Measurements from ENCODE around the gene SPARCL1. TPM values are rescaled to one million over a fixed set of nuclear protein-coding genes. Genes with fewer than 3 reads are reported as not detected.
"Not testable (repeated sequence)": the region's sequence is repeated elsewhere in the genome, so short reads cannot be mapped to it uniquely, and the experiment has no call there.

SPARCL1 gene
- total RNA-seq, 1 donor = not detected

DNA sequence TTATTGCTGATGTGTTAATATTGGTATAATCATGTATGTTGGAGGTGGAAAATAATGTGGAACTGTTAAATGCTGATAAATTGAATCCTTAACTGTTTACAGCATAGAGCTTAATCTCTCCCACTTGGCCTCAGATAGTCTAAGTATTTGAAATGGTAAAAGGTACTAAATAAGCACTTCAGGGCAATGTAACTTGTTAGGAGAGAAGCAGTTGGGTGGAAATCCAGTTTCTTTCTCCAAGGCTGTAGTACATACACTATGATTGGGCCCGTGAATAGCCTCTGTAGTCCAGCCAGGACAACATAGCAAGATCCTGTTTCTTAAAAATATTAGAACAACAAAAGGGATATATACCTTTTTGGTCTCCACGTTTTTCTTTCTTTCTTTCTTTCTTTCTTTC lies 67.1 kb downstream of the SPARCL1 start:
- DNase-seq (ENCODE audit: low read depth in 2 of 3, low spot score in 2 of 3) = no peak

DNA sequence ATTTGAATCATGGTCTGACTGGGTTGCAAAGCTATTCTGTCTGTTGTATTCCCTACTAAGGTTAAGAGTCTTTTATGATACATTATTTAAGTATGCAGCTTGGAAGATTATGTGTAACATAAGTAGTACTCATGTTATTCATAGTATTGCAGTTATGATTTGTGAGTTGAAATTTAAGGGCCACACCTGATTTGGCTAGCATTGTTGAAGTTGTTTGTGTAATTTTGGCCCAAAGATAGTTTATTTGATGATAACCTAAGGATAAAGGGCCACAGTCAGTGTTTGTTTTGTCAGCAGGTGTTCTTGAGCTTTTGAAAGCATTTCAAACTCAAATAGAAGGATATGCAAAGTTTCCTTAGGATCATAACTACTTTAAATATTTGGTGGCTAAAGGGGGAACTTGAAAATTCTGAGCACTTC lies 67.9 kb downstream of the SPARCL1 start:
- no peak for DNase-seq (ENCODE audit: low read depth in 2 of 3, low spot score in 2 of 3)

DNA sequence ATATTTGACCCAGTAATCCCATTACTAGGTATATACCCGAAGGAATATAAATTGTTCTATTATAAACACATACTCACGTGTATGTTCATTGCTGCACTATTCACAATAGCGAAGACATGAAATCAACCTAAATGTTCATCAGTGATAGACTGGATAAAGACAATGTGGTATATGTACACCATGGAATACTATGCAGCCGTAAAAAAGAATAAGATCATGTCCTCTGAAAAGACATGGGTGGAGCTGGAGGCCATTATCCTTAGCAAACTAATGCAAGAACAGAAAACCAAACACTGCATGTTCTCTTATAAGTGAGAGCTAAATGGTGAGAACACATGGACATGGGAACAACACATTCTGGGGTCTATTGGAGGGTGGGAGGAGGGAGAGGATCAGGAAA lies 70.3 kb downstream of the SPARCL1 start:
- DNase-seq (ENCODE audit: low read depth in 2 of 3, low spot score in 2 of 3) = no peak

DNA sequence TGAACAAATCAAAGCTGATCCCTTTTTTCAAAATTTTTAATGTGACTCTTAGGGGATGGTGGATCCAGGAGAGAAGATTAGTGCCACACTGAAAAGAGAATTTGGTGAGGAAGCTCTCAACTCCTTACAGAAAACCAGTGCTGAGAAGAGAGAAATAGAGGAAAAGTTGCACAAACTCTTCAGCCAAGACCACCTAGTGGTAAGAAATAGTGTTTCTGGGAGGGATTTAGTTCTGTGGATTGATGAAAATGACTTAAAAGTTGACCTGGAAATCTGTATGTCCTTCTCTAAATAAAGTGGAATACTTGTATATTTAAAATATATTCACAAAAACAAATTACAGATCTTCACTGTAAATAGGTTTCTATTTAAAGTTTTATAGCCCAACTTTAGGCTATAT lies 77.6 kb downstream of the SPARCL1 start:
- DNase-seq (ENCODE audit: low read depth in 2 of 3, low spot score in 2 of 3) = peak in 2 of 3 donors; percentile 4 to 6

DNA sequence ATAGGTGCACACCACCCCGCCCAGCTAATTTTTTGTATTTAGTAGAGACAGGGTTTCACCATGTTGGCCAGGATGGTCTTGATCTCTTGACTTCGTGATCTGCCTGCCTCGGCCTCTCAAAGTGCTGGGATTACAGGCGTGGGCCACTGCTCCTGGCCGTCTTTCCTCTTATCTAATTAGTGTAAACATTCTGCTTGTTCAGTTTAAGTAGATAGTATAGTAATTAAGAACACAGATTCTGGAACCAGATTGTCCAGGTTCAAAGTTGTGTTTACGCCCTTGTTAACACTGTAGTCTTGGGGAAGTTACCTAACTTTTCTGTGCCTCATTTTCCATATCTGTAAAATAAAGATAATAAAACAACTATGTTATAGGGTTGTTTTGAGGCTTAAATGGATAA lies 82.8 kb downstream of the SPARCL1 start:
- DNase-seq (ENCODE audit: low read depth in 2 of 3, low spot score in 2 of 3) = not testable (repeated sequence)

DNA sequence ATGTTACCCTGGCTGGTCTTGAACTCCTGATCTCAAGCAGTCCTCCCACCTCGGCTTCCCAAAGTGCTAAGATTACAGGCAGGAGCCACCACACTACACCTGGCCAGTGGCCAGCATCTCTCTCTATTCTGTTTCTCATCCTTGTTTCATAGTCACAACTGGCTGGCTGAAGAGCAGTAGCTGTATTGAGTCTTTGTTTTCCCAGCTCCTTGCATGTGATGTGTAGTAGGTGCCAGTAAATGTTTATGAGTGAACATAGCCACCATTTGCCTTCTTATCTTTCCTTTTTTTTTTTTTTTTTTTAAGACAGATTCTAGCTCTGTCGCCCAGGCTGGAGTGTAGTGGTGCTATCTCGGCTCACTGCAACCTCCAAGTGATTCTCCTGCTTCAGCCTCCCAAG lies 83.2 kb downstream of the SPARCL1 start:
- no peak for DNase-seq (ENCODE audit: low read depth in 2 of 3, low spot score in 2 of 3)

DNA sequence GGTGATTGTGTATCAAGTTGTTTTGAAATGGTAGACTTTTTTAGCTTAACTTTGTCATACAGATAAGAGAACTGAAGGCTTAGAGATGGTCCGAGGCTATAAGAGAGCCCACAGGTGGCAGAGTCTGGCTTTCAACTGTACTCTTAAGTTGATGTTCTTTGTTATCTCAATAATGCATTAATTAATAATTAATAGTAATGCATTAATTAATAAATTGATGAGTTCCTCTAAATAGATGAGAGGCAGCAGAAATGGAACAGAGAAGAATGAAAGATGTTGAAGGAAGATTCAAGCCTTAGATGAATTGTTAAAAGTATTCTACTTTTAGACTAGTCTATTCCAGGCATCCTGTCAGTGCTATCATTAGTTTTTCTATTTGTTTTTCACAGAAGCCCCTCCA lies 84.4 kb downstream of the SPARCL1 start:
- DNase-seq (ENCODE audit: low read depth in 2 of 3, low spot score in 2 of 3) = no peak

DNA sequence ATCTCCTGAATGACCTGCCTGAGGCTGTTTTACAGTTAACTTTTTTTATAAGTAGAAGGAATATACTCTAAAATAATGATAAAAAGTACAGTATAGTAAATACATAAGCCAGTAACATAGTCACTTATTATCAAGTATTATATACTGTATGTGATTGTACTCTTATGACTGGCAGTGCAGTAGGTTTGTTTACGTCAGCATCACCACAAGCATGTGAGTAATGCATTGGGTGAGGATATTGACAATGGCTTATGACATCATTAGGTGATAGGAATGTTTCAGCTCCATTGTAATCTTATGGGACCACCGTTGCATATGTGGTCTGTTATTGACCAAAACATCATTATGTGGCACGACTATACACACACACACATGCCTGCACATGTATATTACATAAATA lies 86.3 kb downstream of the SPARCL1 start:
- DNase-seq (ENCODE audit: low read depth in 2 of 3, low spot score in 2 of 3) = no peak

DNA sequence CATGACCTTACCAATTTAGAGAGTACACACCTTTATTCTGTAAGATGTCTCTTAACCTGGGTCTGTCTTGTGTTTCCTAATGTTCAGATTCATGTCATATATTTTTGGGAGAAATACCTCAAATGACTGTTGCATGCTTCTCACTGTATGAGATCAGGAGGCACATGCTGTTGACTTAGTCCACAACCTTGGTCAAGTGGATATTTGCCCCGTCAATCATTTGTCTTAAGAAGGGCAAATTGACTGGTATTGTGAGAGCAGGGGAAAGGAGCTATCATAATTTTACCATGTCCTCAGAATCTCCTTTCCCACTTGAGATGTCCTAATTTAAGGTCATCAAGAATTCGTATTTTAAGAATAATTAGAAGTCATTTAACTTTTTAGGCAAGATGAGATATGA lies 95.8 kb downstream of the SPARCL1 start:
- no peak for DNase-seq (ENCODE audit: low read depth in 2 of 3, low spot score in 2 of 3)

DNA sequence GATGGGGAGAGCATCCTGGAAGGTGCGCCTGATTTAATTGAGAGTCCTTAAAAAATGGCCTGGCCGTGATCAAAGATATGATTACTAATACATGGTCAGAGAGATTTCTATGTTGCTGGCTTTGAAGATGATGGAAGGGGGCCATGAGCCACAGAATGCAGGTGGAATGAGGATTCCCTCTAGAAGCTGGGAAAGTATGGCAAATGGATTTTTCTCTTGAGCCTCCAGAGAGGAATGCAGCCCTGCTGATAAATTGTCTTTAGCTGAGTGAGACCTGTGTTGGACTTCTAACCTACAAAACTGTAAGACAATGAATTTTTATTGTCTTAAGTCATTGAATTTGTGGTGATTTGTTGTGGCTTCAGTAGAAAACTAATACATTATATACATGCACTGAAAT lies 99.1 kb downstream of the SPARCL1 start:
- no peak for DNase-seq (ENCODE audit: low read depth in 2 of 3, low spot score in 2 of 3)

DNA sequence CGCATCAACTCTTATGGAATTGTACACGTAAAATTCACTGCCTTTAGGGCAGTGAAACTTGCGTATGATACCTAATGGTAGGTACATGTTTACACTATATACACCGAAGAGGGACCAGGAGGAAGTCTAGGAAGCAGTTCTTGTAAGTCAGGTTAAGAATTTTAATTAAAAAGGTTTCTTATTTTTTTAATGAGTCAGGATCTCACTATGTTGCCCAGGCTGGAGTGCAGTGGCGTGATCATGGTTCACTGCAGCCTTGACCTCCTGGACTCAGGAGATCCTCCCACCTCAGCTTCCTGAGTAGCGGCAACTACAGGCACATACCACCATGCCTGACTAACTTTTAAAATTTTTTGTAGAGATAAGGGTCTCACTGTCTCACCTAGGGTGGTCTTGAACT lies 100.2 kb downstream of the SPARCL1 start:
- DNase-seq (ENCODE audit: low read depth in 2 of 3, low spot score in 2 of 3) = no peak

DNA sequence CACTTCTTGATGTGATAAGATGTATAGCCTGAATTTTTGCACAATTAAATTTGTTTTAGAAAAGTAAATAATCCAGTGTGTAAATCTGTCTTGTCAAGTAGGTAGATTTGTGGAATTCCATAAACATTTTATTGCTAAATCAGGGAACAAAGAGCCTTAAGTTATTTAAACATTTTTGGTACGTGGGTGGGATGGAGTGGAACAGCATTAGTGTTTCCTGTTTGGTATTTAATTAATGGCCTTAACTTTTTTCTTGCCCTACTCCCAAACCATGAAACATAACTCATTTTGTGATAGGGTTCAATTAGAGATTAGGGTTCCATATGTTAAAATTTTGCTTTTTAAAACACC lies 101.7 kb downstream of the SPARCL1 start:
- no peak for DNase-seq (ENCODE audit: low read depth in 2 of 3, low spot score in 2 of 3)

DNA sequence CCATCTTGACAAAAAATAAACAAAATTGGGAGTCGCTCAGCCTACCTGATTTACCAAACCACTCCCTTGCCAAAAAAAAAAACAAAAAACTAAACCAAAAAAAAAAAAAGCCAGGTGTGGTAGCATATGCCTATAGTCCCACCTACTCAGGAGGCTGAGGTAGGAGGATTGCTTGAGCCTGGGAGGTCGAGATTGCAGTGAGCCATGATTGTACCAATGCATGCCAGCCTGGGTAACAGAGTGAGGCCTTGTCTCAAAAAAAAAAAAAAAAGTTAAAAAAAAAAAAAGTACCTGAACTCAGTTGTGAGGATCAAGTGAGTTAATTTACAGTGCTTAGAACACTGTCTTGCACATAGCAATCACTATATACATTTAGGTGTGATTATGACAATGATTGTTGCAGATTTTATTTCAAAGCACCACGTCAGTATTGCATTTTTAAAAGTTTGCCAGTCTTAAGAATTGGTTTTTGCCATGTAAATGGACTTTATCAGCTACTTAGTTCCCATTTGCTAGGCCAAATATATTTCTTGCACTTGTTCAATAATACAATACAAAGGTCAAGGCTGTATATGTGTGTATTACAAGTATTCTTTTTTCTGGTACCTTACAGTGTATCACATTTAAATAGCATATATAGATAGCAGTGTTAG lies 102.2 kb downstream of the SPARCL1 start:
- DNase-seq (ENCODE audit: low read depth in 2 of 3, low spot score in 2 of 3) = no peak

DNA sequence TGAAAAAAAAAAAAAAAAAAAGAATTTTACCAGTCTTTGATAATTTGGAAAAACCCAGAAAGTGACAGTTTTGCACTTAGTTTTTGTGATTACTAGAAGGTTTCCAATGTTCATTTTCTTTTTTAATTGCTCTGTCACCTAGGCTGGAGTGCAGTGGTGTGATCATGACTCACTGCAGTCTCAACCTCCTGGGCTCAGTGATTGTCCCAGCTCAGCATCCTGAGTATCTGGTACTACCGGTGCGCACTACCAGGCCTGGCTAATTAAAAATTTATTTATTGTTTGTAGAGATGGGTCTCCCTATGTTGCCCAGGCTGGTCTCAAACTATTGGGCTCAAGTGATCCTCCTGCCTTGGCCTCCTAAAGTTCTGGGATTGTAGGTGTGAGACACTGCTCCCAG lies 103.5 kb downstream of the SPARCL1 start:
- no peak for DNase-seq (ENCODE audit: low read depth in 2 of 3, low spot score in 2 of 3)

DNA sequence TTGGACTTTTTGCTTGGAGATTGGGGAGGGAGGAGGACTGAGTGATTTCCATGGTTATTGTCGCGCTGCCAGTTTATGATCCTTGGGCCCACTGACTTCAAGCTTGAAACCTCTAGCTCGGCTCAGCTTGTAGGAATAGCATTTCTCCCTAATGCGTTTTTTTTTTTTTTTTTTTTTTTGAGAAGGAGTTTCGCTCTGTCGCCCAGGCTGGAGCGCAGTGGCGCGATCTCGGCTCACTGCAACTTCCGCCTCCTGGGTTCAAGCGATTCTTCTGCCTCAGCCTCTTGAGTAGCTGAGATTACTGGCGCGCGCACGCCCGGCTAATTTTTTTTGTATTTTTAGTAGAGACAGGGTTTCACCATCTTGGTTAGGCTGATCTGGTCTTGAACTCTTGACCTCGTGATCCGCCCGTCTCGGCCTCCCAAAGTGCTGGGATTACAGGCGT lies 105.1 kb downstream of the SPARCL1 start:
- not testable (repeated sequence) for DNase-seq (ENCODE audit: low read depth in 2 of 3, low spot score in 2 of 3)

Other genes with a start within 250 kb of the SPARCL1 start
- 0.27 TPM for gene HSD17B13, start 206.5 kb downstream of the SPARCL1 start, total RNA-seq
- gene HSD17B11, start 138.2 kb downstream of the SPARCL1 start, total RNA-seq = 63.8 TPM
- gene NUDT9, start 106.8 kb downstream of the SPARCL1 start, total RNA-seq = 7.3 TPM
- under 0.01 TPM for gene DSPP, start 79.2 kb upstream of the SPARCL1 start, total RNA-seq
- not detected for gene DMP1, start 120.9 kb upstream of the SPARCL1 start, total RNA-seq

Measured in hematopoietic multipotent progenitor cell (in vitro differentiated cells).